Right renal cortex interstitium (tissue), 3 donors: Measurements from ENCODE around the gene SEMA4D. TPM values are rescaled to one million over a fixed set of nuclear protein-coding genes. Genes with fewer than 3 reads are reported as not detected.

Experiments used
- DNase-seq, 3 donors: peaks; one replicate each; pipeline ENCODE4 v3.0.0-alpha.2; 2013; ENCODE audit warnings: low read depth in 3 of 3, low spot score in 2 of 3
- polyA plus RNA-seq, 3 donors: library from polyadenylated mRNA; unstranded; fragments of 120-200 nt; gene quantifications; one replicate each; pipeline ENCODE4 v1.2.1, GENCODE V29; 2013; ENCODE audit not compliant: insufficient read length in 3 of 3

Gene SEMA4D
- polyA plus RNA-seq, 3 donors, result 40.7 to 45.0 (median 41.3) TPM

- DNase-seq, result no peak
These were observed 49.1 kb downstream of the SEMA4D start for GRCh38 chr9:89448821-89449220.

- DNase-seq, result no peak
These were observed 49.5 kb downstream of the SEMA4D start for GRCh38 chr9:89448381-89448780.

GRCh38 chr9:89447416-89447815 is 50.5 kb downstream of the SEMA4D start:
- DNase-seq, result no peak

- DNase-seq, result no peak
These were observed 51.0 kb downstream of the SEMA4D start for GRCh38 chr9:89446961-89447310.

DNA sequence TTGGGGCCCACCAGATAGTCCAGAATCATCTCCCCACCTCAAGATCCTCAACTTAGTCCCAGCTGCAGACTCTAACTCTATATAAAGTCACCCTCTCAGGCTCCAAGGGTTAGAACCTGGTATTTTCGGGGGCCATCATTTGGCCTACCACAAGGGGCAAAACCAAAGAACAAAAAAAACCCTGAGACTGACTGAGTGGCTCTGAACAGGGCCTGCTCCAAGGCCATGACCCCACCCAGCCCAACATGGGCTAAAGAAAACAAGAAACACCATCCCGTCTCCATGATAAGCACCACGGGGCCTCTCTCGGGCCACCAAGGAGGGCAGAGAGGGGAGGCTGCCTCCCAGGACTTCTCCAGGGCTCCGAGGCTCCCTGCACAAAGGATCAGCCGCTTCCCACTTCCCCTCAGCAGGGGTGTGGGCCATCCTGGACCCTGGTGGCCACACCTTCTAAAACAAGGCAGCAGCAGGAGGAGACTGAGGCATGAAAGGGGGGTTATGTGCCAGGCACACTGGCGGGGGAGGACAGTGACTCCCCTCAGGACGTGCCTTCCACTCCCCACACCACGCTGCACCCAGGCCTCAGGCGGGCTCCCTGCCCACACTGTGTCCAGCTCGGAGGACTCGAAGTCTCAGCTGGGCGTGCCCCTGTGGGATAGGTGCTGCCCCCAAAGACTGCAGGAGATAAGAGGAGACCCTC is 51.5 kb downstream of the SEMA4D start:
- DNase-seq, result no peak

DNA sequence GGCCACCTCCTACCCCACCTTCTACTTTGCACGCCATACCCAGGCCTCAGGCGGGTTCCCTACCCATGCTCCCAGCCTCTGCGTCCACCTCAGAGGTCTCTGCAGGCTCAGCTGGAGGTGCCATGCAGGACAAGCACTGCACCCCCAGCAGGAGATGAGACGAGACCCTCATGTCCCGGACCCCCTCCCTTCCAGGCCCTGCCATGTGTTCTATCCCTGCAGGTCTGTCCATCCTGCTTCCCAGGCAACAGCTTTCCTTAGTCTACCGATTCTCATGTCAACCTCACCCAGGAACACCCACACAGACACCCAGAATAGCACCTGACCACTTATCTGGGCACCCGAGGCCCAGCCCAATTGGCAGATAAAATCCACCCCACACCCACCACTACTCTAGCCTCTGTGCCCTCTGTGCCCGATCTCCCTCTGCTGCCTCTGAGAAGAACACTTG is 52.1 kb downstream of the SEMA4D start:
- no peak for DNase-seq

DNA sequence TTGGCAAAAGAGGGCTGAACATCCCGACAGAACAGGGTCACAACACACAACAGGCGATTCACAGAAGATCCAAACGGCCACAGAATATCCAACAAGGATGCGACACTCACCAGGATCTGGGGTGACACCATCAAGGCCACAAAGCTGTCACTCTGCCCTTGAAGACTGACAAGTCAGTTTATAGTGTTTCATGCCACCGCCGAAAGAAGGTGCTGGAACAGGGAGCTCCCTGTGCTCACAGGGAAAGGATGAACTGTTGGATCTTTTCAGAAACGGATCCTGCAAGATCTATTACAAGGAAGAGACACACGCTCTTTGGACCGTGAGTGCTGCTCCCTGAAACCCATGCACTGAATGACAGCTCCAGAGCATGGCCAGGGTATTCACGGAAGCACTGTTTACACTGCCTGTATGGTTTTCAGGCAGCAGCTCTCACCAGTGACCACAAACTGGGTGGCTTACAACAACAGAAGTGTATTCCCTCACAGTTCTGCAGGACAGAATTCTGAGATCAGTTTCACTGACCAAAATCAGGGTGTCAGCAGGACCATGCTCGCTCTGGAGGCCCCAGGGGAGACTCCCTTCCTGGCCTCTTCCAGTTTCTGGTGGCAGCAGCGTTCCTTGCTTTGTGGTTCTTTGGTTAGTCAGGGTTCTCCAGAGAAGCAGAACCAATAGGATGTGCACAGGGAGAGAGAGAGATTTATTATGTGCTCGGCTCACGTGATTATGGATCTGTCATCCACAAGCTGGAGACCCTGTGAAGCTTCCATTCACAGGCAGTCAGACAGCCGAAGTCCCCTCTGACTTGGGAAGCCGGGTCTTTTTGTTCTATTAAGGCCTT is 52.8 kb downstream of the SEMA4D start:
- no peak for DNase-seq

- no peak for DNase-seq
These were observed 53.6 kb downstream of the SEMA4D start for GRCh38 chr9:89444274-89444673.

DNA sequence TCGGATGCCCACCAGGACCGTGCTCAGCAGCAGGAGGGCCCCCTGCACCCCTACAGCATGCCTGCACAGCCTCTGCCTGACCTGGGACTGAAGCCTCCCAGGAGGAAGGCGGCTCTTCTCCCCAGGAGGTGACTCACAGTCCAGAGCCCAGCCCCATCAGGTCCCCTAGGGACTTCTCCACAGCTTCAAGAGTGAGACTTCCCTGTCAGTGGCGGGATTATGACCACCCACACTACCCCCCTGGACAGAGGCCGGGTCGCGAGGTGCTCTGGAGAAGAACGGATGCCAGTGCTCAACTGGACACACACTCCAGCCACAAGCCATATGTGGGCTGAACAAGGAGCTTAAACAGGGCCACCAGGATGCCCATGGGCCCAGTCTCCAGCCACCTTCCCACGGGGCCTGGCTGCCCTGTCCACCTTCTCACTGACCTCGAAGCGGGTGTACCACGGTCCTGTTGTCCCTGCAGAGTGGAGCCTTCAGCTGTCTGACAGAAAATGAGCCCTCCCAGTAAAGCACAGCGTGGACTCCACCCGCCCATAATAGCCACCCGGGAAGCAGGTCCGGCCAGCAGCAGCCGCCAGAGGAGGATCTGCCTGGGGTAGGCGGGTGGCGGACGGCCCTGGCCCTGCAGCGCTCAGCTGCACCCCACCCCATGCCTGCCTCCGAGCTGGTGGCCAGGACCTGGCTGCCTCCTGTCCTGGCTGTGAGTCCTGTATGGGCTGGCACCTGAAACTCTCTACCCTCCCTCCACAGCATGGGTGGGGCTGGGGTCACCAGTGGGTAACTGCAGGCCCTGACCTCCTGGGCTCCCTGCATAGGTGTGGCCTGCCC is 54.7 kb downstream of the SEMA4D start:
- DNase-seq, result no peak

DNA sequence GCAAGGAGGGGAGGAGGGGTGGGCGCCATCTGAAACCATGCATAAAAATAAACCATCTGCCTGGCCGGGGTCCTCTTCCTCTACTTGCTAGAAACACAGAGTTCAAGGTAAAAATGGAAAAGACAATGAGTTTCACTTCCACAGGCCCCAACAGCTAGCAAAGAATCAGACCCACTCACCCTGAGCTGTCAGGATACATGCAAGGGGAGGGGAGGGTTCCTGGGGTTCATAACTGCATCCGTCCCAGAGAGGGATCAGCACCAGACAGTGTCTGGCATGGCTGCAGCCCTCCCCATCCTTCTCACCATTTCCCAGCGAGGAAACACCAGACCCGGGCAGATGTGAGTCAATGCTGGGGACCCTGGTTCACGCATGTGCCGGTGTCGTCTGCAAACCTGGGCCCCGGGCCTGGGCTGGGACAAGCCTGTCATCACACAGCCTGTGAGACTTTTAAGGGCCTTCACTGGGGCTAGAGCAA is 55.4 kb downstream of the SEMA4D start:
- no peak for DNase-seq

GRCh38 chr9:89441986-89442385 is 55.9 kb downstream of the SEMA4D start:
- no peak for DNase-seq

- DNase-seq, result no peak
These were observed 56.3 kb downstream of the SEMA4D start for GRCh38 chr9:89441655-89441970.

GRCh38 chr9:89440951-89441654 is 56.8 kb downstream of the SEMA4D start:
- DNase-seq, result no peak

DNA sequence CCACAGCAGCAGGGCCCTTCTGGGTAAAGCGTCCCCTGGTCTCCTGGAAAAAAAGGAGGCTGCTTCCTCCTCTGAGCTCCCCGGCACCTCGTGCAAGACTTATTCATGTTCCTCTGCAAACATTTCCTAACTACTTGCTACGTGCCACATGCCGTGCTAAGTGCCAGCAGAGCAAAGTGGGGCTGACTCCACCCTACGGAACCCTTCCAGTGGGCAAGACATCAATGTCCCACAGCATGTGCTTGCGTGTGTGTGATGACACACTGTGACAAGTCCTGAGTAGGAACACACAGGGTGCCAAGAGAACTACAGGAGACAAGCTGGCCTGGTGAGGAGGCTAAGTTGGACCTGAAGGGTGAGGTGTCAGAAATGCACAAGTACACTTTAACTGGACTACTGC is 57.4 kb downstream of the SEMA4D start:
- no peak for DNase-seq

GRCh38 chr9:89440046-89440445 is 57.9 kb downstream of the SEMA4D start:
- DNase-seq, result no peak

DNA sequence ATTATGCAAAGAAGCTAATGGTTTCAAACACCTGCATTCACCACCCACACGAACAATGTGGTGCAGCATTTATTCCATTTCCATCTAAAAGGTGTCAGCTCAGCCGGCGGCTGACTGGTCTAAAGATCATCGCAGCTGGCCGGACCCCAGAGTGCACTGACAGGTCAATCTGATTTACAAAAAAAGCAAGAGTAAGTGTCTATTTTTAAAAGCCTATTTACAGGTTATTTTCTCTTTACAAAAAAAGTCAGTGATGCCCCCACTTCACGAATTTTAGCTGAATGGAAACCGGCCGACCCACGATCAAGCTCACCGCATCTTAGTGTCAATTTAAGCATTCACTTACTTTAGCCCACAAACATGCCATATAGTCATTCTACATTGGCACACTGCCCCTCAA is 58.3 kb downstream of the SEMA4D start:
- no peak for DNase-seq

DNA sequence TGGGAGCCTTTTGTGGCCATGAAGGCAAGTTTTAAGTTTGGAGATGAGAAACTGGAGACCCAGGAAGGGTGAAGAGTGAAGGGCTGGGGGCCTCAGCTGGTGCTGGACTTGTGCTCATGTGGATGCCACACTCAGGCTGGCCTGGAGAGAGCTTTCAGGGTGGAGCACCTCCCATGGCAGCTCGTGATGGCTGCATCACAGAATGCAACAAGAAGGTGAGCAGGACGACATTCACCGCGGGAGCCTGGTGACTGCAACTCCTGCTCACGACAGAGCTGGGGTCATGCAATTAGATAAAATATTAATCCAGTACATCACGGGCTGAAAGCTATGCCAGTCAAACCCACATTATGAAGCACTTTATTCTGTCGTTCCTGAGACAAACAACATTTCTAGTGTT is 59.7 kb downstream of the SEMA4D start:
- no peak for DNase-seq

GRCh38 chr9:89437772-89438171 is 60.1 kb downstream of the SEMA4D start:
- no peak for DNase-seq

DNA sequence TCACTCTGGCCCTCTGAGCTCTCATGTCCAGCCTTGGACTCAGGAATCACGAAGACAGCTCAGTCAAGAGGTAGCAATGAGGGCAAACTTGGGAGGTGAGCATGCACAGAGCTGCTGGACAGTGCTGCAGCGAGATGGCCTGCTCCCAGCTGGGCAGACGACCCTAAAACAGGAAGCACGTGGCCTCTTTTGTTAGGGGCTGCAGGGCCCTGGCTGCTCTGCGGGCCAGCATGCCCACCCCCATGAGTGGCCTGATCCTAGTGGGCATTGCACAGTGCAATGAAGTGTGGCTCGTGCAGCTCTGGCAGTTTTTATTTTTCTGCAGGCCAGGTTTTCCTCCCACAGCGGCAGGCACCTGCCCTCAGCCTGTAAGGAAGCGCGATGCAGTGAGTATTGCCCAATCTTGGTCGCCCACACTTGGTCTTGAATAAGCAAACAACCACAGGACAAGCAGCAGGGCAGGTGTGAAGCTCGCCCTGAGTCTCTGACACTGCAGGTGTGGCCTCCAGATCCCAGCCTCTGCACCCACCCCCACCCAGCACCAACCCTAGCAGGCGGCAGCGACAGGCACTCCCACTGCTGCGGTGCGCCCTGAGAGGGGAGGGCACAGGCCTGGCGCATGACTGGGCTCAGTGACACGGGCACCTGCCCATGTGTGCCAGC is 60.8 kb downstream of the SEMA4D start:
- DNase-seq, result no peak

- no peak for DNase-seq
These were observed 61.6 kb downstream of the SEMA4D start for GRCh38 chr9:89436326-89436725.
